GM12891 (cell line): Measurements from ENCODE around the gene WBP2NL.

Source experiments
- PAX5 ChIP-seq: IDR thresholded peaks from 2 replicates; pipeline ENCODE4 v1.6.1; 2011; ENCODE audit warnings: low read length, moderate library complexity, mild to moderate bottlenecking; ENCODE audit not compliant: insufficient read depth, severe bottlenecking
- POLR2A ChIP-seq: IDR thresholded peaks from 2 replicates; pipeline ENCODE4 v1.6.1; 2011; ENCODE audit warnings: low read depth, low read length, control low read depth
- POLR2AphosphoS5 ChIP-seq: IDR thresholded peaks from 2 replicates; pipeline ENCODE4 v1.6.1; 2011; ENCODE audit warnings: low read depth, low read length, control low read depth
- POU2F2 ChIP-seq: IDR thresholded peaks from 2 replicates; pipeline ENCODE4 v1.6.1; 2011; ENCODE audit warnings: low read depth, mild to moderate bottlenecking, control low read depth, low read length, moderate library complexity
- TAF1 ChIP-seq: IDR thresholded peaks from 2 replicates; pipeline ENCODE4 v1.6.1; 2011; ENCODE audit warnings: low read depth, low read length, control low read depth

- TF ChIP-seq POLR2A (no peak), PAX5 (no peak), POLR2AphosphoS5 (no peak), TAF1 (no peak), POU2F2 (no peak)
Observed at GRCh38 chr22:41991111-41991510, 7.5 kb upstream of the WBP2NL start.
